HEK293 (cell line): ENCODE data around the gene SAMD11.

Source experiments
- BCL11B ChIP-seq: fragments of 450-650 bp; formaldehyde crosslinking; IDR thresholded peaks from 2 replicates; pipeline ENCODE4 v1.5.1; 2016; ENCODE audit warnings: low read depth, missing biosample characterization, missing genetic modification characterization
- GLI2 ChIP-seq: fragments of 450-650 bp; formaldehyde crosslinking; IDR thresholded peaks from 2 replicates; pipeline ENCODE4; 2017; ENCODE audit warnings: missing biosample characterization, missing genetic modification characterization, low read depth, borderline replicate concordance
- GLIS1 ChIP-seq: fragments of 450-650 bp; formaldehyde crosslinking; IDR thresholded peaks from 2 replicates; pipeline ENCODE4 v1.5.1; 2016; ENCODE audit warnings: missing biosample characterization, missing genetic modification characterization
- REPIN1 ChIP-seq: fragments of 450-650 bp; formaldehyde crosslinking; IDR thresholded peaks from 2 replicates; pipeline ENCODE4 v1.5.1; 2017; ENCODE audit warnings: missing biosample characterization, missing genetic modification characterization, low read depth
- WT1 ChIP-seq: fragments of 450-650 bp; formaldehyde crosslinking; IDR thresholded peaks from 2 replicates; pipeline ENCODE4 v1.5.1; 2016; ENCODE audit warnings: missing biosample characterization, missing genetic modification characterization
- ZBTB1 ChIP-seq: fragments of 450-650 bp; formaldehyde crosslinking; IDR thresholded peaks from 2 replicates; pipeline ENCODE4 v1.5.1; 2016; ENCODE audit warnings: missing biosample characterization, missing genetic modification characterization
- ZNF138 ChIP-seq: fragments of 450-650 bp; formaldehyde crosslinking; IDR thresholded peaks from 2 replicates; pipeline ENCODE4 v1.5.1; 2016; ENCODE audit warnings: missing biosample characterization, missing genetic modification characterization, borderline replicate concordance
- ZNF423 ChIP-seq: fragments of 450-650 bp; formaldehyde crosslinking; IDR thresholded peaks from 2 replicates; pipeline ENCODE4 v1.5.1; 2016; ENCODE audit warnings: missing biosample characterization, missing genetic modification characterization
- ZNF596 ChIP-seq: fragments of 450-650 bp; IDR thresholded peaks from 2 replicates; pipeline ENCODE4 v1.5.0; 2018; ENCODE audit warnings: missing biosample characterization, mild to moderate bottlenecking, missing genetic modification characterization, moderate library complexity
- ZNF654 ChIP-seq: fragments of 450-650 bp; formaldehyde crosslinking; IDR thresholded peaks from 2 replicates; pipeline ENCODE4 v1.5.1; 2016; ENCODE audit warnings: low read depth, missing biosample characterization, missing genetic modification characterization
- ZNF660 ChIP-seq: fragments of 450-650 bp; IDR thresholded peaks from 2 replicates; pipeline ENCODE4 v1.5.1; 2018; ENCODE audit warnings: missing biosample characterization, mild to moderate bottlenecking, missing genetic modification characterization
- ZNF664 ChIP-seq: fragments of 450-650 bp; formaldehyde crosslinking; IDR thresholded peaks from 2 replicates; pipeline ENCODE4 v1.5.1; 2016; ENCODE audit warnings: missing biosample characterization, missing genetic modification characterization
- ZNF76 ChIP-seq: fragments of 450-650 bp; formaldehyde crosslinking; IDR thresholded peaks from 2 replicates; pipeline ENCODE4; 2016; ENCODE audit warnings: low read depth, missing biosample characterization, missing genetic modification characterization, borderline replicate concordance
- TF ChIP-seq, protein P1 (sequence below): fragments of 450-650 bp; formaldehyde crosslinking; IDR thresholded peaks from 2 replicates; pipeline ENCODE4 v1.5.1; 2016; ENCODE audit warnings: missing biosample characterization, missing genetic modification characterization, borderline replicate concordance
- TF ChIP-seq, protein P2 (sequence below): fragments of 450-650 bp; formaldehyde crosslinking; IDR thresholded peaks from 2 replicates; pipeline ENCODE4 v1.5.1; 2017; ENCODE audit warnings: missing biosample characterization, missing genetic modification characterization
- TF ChIP-seq, protein P3 (sequence below): fragments of 450-650 bp; formaldehyde crosslinking; IDR thresholded peaks from 2 replicates; pipeline ENCODE4; 2016; ENCODE audit warnings: missing biosample characterization, missing genetic modification characterization
- TF ChIP-seq, protein P4 (sequence below): fragments of 450-650 bp; formaldehyde crosslinking; IDR thresholded peaks from 2 replicates; pipeline ENCODE4 v1.5.1; 2016; ENCODE audit warnings: missing biosample characterization, missing genetic modification characterization, low read depth
- TF ChIP-seq, protein P5 (sequence below): fragments of 450-650 bp; formaldehyde crosslinking; IDR thresholded peaks from 2 replicates; pipeline ENCODE4 v1.5.1; 2016; ENCODE audit warnings: missing biosample characterization, missing genetic modification characterization
- TF ChIP-seq, protein P6 (sequence below): fragments of 450-650 bp; formaldehyde crosslinking; IDR thresholded peaks from 2 replicates; pipeline ENCODE4 v1.5.1; 2016; ENCODE audit warnings: missing biosample characterization, missing genetic modification characterization
- TF ChIP-seq, protein P7 (sequence below): fragments of 450-650 bp; formaldehyde crosslinking; IDR thresholded peaks from 2 replicates; pipeline ENCODE4 v1.5.1; 2016; ENCODE audit warnings: missing biosample characterization, missing genetic modification characterization, borderline replicate concordance
- TF ChIP-seq, protein P8 (sequence below): fragments of 450-650 bp; formaldehyde crosslinking; IDR thresholded peaks from 2 replicates; pipeline ENCODE4 v1.5.1; 2017; ENCODE audit warnings: missing biosample characterization, missing genetic modification characterization

The SAMD11 gene

DNA sequence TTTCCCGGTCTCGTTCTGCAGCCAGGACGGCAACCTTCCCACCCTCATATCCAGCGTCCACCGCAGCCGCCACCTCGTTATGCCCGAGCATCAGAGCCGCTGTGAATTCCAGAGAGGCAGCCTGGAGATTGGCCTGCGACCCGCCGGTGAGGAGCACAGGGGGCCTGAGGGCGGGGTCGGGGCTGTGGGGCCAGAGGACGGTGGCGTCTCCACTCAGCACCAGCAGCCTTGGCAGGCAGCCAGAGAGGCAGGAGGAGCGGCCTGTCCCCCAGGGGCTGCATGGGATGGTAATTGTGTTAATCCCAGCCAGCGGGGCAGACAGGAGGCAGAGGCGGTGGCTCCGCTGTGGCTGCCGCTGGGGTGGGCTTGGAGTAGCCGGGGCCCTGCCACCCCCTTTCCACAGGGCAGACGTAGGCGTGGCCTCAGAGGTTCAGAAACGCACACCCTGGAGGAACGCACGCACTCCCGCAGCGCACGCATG lies 12.1 kb downstream of the SAMD11 start (continued):
- peak; percentile 71; the same call in 1 of the 2 replicates for TF ChIP-seq ZNF660 (tag by site-specific recombination)
- peak; percentile 92 for TF ChIP-seq WT1 (tag by site-specific recombination)
- no peak for TF ChIP-seq ZNF654 (tag by site-specific recombination)
- TF ChIP-seq, protein P1, sequence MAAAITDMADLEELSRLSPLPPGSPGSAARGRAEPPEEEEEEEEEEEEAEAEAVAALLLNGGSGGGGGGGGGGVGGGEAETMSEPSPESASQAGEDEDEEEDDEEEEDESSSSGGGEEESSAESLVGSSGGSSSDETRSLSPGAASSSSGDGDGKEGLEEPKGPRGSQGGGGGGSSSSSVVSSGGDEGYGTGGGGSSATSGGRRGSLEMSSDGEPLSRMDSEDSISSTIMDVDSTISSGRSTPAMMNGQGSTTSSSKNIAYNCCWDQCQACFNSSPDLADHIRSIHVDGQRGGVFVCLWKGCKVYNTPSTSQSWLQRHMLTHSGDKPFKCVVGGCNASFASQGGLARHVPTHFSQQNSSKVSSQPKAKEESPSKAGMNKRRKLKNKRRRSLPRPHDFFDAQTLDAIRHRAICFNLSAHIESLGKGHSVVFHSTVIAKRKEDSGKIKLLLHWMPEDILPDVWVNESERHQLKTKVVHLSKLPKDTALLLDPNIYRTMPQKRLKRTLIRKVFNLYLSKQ (tag by site-specific recombination), result no peak
- TF ChIP-seq, protein P2, sequence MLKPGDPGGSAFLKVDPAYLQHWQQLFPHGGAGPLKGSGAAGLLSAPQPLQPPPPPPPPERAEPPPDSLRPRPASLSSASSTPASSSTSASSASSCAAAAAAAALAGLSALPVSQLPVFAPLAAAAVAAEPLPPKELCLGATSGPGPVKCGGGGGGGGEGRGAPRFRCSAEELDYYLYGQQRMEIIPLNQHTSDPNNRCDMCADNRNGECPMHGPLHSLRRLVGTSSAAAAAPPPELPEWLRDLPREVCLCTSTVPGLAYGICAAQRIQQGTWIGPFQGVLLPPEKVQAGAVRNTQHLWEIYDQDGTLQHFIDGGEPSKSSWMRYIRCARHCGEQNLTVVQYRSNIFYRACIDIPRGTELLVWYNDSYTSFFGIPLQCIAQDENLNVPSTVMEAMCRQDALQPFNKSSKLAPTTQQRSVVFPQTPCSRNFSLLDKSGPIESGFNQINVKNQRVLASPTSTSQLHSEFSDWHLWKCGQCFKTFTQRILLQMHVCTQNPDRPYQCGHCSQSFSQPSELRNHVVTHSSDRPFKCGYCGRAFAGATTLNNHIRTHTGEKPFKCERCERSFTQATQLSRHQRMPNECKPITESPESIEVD (tag by site-specific recombination), result peak; percentile 27; the same call in 1 of the 2 replicates
- TF ChIP-seq ZNF596 (tag by site-specific recombination), result no peak
- TF ChIP-seq, protein P3, sequence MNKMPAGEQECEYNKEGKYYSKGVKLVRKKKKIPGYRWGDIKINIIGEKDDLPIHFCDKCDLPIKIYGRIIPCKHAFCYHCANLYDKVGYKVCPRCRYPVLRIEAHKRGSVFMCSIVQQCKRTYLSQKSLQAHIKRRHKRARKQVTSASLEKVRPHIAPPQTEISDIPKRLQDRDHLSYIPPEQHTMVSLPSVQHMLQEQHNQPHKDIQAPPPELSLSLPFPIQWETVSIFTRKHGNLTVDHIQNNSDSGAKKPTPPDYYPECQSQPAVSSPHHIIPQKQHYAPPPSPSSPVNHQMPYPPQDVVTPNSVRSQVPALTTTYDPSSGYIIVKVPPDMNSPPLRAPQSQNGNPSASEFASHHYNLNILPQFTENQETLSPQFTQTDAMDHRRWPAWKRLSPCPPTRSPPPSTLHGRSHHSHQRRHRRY (tag by site-specific recombination), result no peak
- TF ChIP-seq ZNF138 (tag by site-specific recombination), result no peak
- peak; percentile 49; the same call in 1 of the 2 replicates for TF ChIP-seq ZNF76 (tag by site-specific recombination)
- no peak for TF ChIP-seq REPIN1 (tag by site-specific recombination)
- no peak for TF ChIP-seq ZNF664 (tag by site-specific recombination)
- no peak; the same call in 1 of the 2 replicates for TF ChIP-seq GLI2 (tag by site-specific recombination)
- peak; percentile 94 for TF ChIP-seq ZNF423 (tag by site-specific recombination)
- TF ChIP-seq, protein P4, sequence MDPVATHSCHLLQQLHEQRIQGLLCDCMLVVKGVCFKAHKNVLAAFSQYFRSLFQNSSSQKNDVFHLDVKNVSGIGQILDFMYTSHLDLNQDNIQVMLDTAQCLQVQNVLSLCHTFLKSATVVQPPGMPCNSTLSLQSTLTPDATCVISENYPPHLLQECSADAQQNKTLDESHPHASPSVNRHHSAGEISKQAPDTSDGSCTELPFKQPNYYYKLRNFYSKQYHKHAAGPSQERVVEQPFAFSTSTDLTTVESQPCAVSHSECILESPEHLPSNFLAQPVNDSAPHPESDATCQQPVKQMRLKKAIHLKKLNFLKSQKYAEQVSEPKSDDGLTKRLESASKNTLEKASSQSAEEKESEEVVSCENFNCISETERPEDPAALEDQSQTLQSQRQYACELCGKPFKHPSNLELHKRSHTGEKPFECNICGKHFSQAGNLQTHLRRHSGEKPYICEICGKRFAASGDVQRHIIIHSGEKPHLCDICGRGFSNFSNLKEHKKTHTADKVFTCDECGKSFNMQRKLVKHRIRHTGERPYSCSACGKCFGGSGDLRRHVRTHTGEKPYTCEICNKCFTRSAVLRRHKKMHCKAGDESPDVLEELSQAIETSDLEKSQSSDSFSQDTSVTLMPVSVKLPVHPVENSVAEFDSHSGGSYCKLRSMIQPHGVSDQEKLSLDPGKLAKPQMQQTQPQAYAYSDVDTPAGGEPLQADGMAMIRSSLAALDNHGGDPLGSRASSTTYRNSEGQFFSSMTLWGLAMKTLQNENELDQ (tag by site-specific recombination), result no peak
- peak; percentile 74; the same call in 1 of the 2 replicates for TF ChIP-seq BCL11B (tag by site-specific recombination)
- TF ChIP-seq, protein P5, sequence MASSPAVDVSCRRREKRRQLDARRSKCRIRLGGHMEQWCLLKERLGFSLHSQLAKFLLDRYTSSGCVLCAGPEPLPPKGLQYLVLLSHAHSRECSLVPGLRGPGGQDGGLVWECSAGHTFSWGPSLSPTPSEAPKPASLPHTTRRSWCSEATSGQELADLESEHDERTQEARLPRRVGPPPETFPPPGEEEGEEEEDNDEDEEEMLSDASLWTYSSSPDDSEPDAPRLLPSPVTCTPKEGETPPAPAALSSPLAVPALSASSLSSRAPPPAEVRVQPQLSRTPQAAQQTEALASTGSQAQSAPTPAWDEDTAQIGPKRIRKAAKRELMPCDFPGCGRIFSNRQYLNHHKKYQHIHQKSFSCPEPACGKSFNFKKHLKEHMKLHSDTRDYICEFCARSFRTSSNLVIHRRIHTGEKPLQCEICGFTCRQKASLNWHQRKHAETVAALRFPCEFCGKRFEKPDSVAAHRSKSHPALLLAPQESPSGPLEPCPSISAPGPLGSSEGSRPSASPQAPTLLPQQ (tag by site-specific recombination), result peak; percentile 73
- peak; percentile 92 for TF ChIP-seq GLIS1 (tag by site-specific recombination)
- TF ChIP-seq, protein P6, sequence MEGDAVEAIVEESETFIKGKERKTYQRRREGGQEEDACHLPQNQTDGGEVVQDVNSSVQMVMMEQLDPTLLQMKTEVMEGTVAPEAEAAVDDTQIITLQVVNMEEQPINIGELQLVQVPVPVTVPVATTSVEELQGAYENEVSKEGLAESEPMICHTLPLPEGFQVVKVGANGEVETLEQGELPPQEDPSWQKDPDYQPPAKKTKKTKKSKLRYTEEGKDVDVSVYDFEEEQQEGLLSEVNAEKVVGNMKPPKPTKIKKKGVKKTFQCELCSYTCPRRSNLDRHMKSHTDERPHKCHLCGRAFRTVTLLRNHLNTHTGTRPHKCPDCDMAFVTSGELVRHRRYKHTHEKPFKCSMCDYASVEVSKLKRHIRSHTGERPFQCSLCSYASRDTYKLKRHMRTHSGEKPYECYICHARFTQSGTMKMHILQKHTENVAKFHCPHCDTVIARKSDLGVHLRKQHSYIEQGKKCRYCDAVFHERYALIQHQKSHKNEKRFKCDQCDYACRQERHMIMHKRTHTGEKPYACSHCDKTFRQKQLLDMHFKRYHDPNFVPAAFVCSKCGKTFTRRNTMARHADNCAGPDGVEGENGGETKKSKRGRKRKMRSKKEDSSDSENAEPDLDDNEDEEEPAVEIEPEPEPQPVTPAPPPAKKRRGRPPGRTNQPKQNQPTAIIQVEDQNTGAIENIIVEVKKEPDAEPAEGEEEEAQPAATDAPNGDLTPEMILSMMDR (tag by site-specific recombination), result no peak
- TF ChIP-seq, protein P7, sequence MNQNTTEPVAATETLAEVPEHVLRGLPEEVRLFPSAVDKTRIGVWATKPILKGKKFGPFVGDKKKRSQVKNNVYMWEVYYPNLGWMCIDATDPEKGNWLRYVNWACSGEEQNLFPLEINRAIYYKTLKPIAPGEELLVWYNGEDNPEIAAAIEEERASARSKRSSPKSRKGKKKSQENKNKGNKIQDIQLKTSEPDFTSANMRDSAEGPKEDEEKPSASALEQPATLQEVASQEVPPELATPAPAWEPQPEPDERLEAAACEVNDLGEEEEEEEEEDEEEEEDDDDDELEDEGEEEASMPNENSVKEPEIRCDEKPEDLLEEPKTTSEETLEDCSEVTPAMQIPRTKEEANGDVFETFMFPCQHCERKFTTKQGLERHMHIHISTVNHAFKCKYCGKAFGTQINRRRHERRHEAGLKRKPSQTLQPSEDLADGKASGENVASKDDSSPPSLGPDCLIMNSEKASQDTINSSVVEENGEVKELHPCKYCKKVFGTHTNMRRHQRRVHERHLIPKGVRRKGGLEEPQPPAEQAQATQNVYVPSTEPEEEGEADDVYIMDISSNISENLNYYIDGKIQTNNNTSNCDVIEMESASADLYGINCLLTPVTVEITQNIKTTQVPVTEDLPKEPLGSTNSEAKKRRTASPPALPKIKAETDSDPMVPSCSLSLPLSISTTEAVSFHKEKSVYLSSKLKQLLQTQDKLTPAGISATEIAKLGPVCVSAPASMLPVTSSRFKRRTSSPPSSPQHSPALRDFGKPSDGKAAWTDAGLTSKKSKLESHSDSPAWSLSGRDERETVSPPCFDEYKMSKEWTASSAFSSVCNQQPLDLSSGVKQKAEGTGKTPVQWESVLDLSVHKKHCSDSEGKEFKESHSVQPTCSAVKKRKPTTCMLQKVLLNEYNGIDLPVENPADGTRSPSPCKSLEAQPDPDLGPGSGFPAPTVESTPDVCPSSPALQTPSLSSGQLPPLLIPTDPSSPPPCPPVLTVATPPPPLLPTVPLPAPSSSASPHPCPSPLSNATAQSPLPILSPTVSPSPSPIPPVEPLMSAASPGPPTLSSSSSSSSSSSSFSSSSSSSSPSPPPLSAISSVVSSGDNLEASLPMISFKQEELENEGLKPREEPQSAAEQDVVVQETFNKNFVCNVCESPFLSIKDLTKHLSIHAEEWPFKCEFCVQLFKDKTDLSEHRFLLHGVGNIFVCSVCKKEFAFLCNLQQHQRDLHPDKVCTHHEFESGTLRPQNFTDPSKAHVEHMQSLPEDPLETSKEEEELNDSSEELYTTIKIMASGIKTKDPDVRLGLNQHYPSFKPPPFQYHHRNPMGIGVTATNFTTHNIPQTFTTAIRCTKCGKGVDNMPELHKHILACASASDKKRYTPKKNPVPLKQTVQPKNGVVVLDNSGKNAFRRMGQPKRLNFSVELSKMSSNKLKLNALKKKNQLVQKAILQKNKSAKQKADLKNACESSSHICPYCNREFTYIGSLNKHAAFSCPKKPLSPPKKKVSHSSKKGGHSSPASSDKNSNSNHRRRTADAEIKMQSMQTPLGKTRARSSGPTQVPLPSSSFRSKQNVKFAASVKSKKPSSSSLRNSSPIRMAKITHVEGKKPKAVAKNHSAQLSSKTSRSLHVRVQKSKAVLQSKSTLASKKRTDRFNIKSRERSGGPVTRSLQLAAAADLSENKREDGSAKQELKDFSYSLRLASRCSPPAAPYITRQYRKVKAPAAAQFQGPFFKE (tag by site-specific recombination), result no peak
- TF ChIP-seq ZBTB1 (tag by site-specific recombination), result no peak
- TF ChIP-seq, protein P8, sequence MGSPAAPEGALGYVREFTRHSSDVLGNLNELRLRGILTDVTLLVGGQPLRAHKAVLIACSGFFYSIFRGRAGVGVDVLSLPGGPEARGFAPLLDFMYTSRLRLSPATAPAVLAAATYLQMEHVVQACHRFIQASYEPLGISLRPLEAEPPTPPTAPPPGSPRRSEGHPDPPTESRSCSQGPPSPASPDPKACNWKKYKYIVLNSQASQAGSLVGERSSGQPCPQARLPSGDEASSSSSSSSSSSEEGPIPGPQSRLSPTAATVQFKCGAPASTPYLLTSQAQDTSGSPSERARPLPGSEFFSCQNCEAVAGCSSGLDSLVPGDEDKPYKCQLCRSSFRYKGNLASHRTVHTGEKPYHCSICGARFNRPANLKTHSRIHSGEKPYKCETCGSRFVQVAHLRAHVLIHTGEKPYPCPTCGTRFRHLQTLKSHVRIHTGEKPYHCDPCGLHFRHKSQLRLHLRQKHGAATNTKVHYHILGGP (tag by site-specific recombination), result no peak
